AG20443 (cell line): Measurements from ENCODE around the gene FAM149A.

Source experiments
- DNase-seq: peaks from one replicate; pipeline ENCODE4 v3.0.0; 2012; ENCODE audit warnings: low spot score, mixed read lengths

FAM149A gene

DNA sequence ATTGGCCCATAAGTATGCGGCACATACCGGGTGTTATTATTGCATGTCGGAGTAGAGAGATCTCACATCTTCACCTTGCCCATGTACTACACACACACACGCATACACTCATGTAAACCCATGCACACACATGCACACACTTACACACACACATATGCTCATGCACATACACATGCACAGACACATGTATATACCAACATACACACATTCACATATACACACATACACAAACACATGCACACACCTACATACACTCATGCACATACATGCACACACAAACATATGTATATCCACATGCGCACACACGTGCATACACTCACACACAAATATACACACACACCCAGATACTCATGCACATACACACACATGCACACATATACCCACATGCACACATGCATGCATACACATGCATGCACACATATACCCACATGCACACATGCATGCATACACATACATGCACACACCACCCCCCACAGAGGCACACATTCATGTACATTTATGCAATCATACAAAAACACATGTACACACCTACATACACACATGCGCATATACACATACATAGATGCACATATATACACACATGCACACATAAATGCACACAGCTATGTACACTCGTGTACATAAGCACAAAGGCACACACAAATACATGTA, 98.1 kb downstream of the FAM149A start:
- DNase-seq, result no peak

DNA sequence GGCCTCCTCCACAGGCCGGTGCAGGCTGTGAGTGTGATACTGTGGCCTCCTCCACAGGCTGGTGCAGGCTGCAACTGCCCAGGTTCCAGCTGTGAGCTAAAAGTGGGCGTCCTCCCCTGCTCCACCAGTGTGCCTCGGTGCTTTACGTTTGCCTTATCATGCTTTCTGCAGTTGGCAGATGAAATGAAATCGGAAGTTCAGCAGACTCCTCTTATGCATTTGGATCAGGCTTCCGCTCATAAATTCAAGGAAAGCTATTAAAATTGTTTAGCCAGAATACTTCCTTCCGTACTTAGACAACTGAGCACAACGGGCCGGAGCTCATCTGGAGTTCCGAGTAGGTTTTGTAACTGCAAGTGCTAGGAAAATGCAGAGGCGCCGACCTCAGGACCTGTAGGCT, 98.9 kb downstream of the FAM149A start:
- DNase-seq, result no peak

GRCh38 chr4:186204103-186204559, 99.6 kb downstream of the FAM149A start:
- DNase-seq, result no peak

DNA sequence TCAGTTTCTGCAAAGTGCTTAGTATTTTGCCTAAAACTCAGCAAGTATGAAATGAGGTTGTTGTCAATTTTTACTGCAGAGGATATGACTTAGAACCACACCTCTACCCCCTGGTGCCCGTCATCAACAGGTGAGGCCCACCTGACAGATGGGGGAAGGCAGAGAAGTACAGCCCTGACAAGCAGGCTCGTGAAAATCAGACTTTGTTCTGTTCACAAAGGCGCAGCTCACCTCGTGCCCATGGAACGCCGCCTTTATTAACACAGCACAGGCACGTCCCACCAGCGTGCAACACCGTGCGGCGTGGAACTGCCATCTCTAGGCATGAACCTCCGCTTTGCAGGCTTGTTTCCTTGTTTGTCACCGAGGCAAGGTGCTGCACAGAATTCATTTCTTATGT, 100.2 kb downstream of the FAM149A start:
- no peak for DNase-seq

DNA sequence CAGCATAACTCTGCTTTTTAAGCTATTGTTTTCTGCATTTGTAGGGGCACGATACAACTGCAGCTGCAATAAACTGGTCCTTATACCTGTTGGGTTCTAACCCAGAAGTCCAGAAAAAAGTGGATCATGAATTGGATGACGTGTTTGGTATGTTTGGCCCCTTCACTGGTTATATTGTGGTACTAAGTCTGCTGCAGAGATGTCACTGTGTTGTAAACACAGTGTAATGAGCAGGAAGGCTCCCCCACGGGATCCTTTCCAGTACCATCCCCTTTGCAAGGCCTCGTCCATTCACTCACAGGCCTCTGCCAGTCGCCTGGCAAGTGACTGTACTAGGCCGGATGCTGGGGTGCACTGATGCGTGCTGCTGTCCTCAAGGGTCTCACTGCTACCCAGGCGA, 100.7 kb downstream of the FAM149A start:
- no peak for DNase-seq

DNA sequence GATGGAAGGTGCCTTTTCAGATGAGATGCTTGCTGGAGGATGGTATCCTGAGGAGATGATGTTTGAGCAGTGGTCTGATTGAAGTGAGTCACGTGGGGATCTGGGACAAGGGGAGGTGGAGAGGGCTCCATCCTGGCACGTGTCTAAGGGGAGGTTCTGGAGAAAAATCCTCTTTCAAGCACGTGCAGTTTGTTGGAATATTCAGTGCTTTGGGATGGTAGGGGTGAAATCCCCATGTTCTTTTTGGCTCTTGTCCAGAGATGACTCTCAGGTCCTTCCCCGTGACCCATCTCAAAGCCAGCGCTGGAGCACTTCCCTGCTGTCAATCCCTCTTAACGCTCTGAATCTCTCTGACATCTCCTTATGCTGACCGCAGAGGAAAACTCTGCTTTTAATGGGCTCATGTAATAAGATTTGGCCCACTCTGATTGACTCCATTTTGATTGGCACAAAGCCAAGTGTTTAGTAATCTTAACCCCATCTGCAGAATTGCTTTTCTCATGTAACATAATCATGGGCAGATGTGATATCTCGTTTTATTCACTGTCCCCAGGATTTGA, 112.0 kb downstream of the FAM149A start:
- no peak for DNase-seq

GRCh38 chr4:186217733-186218293, 113.3 kb downstream of the FAM149A start:
- DNase-seq, result no peak

GRCh38 chr4:186221624-186222023, 117.1 kb downstream of the FAM149A start:
- DNase-seq, result no peak
